ELF-1 (cell line): Measurements from ENCODE around the gene FN1.

Source experiments
- DNase-seq: peaks from one replicate; pipeline ENCODE4 v3.0.0-alpha.2; 2016; ENCODE audit warnings: low read depth, low spot score

The FN1 gene

GRCh38 chr2:215384710-215385109, 51.2 kb downstream of the FN1 start:
- DNase-seq = no peak

- no peak for DNase-seq
These were observed 52.1 kb downstream of the FN1 start for GRCh38 chr2:215383652-215384279.

GRCh38 chr2:215382480-215382879, 53.4 kb downstream of the FN1 start:
- DNase-seq = no peak

- no peak for DNase-seq
These were observed 53.9 kb downstream of the FN1 start for GRCh38 chr2:215382011-215382410.

GRCh38 chr2:215380699-215381098, 55.2 kb downstream of the FN1 start:
- DNase-seq = no peak

GRCh38 chr2:215379948-215380347, 55.9 kb downstream of the FN1 start:
- no peak for DNase-seq

- no peak for DNase-seq
These were observed 56.8 kb downstream of the FN1 start for GRCh38 chr2:215379039-215379438.

- no peak for DNase-seq
These were observed 57.8 kb downstream of the FN1 start for GRCh38 chr2:215378045-215378444.

- no peak for DNase-seq
These were observed 58.6 kb downstream of the FN1 start for GRCh38 chr2:215377283-215377682.

- no peak for DNase-seq
These were observed 59.6 kb downstream of the FN1 start for GRCh38 chr2:215376103-215376780.

GRCh38 chr2:215375467-215375830, 60.4 kb downstream of the FN1 start:
- DNase-seq = no peak

- no peak for DNase-seq
These were observed 61.0 kb downstream of the FN1 start for GRCh38 chr2:215374642-215375466.

- DNase-seq = no peak
These were observed 61.9 kb downstream of the FN1 start for GRCh38 chr2:215374002-215374401.

GRCh38 chr2:215372968-215373649, 62.8 kb downstream of the FN1 start:
- no peak for DNase-seq

GRCh38 chr2:215371915-215372897, 63.7 kb downstream of the FN1 start:
- DNase-seq = no peak

- no peak for DNase-seq
These were observed 65.5 kb downstream of the FN1 start for GRCh38 chr2:215370112-215370965.

- DNase-seq = no peak
These were observed 66.6 kb downstream of the FN1 start for GRCh38 chr2:215369181-215369760.

GRCh38 chr2:215368493-215368809, 67.4 kb downstream of the FN1 start:
- DNase-seq = no peak

GRCh38 chr2:215367662-215368492, 68.0 kb downstream of the FN1 start:
- no peak for DNase-seq
